ENCODE results near the gene PLXDC2. TPM values are rescaled to one million over a fixed set of nuclear protein-coding genes. Genes with fewer than 3 reads are reported as not detected.
"Not testable (repeated sequence)": the region's sequence is repeated elsewhere in the genome, so short reads cannot be mapped to it uniquely, and the experiment has no call there.

Gene PLXDC2
- total RNA-seq = not detected in 2 replicates

DNA sequence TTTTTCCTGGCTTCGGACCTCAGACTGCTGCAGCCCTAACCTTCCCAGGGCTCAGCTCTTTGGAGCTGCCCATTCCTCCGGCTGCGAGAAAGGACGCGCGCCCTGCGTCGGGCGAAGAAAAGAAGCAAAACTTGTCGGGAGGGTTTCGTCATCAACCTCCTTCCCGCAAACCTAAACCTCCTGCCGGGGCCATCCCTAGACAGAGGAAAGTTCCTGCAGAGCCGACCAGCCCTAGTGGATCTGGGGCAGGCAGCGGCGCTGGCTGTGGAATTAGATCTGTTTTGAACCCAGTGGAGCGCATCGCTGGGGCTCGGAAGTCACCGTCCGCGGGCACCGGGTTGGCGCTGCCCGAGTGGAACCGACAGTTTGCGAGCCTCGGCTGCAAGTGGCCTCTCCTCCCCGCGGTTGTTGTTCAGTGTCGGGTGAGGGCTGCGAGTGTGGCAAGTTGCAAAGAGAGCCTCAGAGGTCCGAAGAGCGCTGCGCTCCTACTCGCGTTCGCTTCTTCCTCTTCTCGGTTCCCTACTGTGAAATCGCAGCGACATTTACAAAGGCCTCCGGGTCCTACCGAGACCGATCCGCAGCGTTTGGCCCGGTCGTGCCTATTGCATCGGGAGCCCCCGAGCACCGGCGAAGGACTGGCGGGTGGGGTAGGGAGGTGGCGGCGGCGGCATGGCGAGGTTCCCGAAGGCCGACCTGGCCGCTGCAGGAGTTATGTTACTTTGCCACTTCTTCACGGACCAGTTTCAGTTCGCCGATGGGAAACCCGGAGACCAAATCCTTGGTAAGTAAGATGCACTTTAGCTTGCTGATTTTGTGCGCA, at the start of gene PLXDC2:
TSS of gene PLXDC2 (plus strand) at position 22 of the 820 bp plus-strand sequence.
- intact Hi-C loops (cut with micrococcal nuclease) = no loop called here
- H3K9me3 Mint-ChIP-seq = no peaks in the 10 kb centered on the region
- no peak within 1 kb of the TSS for H3K27ac Mint-ChIP-seq
- peak within 1 kb of the TSS; percentile 26 for H3K4me3 Mint-ChIP-seq
- no peaks in the 10 kb centered on the region for H3K4me1 Mint-ChIP-seq
- H3K36me3 Mint-ChIP-seq (ENCODE audit: low read depth) = no peaks in the 10 kb centered on the region
- peak; percentile 56 for DNase-seq
- peaks cover 44% of the 10 kb centered on the region for H3K27me3 Mint-ChIP-seq

DNA sequence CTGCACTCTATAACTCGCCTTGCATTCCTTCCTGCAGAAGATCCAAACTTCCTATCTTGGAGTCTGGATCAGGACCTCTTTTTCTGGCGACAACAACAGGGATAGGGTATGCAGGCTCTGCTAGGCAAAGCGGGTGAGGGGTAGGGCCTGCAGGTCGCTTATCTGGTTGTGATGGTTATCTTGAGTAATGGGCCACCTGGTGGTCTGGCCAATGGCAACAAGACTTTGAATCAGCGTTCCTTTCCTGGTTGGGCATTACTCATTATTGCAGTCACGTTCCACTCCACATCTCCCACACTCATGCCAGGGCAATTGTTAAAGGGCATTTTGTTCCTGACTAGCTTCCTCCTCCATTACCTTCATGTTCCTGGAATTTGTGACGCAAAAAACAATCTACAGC, 48.4 kb upstream of the PLXDC2 start:
- intact Hi-C loops (cut with micrococcal nuclease) = no loop called here
- Mint-ChIP-seq H3K9me3 (peaks cover 4% of the 10 kb centered on the region), H3K36me3 (ENCODE audit: low read depth) (no peaks in the 10 kb centered on the region), H3K27ac (no peak overlapping the region), H3K4me1 (no peaks in the 10 kb centered on the region), H3K4me3 (no peak overlapping the region), H3K27me3 (no peaks in the 10 kb centered on the region)
- no peak for DNase-seq

DNA sequence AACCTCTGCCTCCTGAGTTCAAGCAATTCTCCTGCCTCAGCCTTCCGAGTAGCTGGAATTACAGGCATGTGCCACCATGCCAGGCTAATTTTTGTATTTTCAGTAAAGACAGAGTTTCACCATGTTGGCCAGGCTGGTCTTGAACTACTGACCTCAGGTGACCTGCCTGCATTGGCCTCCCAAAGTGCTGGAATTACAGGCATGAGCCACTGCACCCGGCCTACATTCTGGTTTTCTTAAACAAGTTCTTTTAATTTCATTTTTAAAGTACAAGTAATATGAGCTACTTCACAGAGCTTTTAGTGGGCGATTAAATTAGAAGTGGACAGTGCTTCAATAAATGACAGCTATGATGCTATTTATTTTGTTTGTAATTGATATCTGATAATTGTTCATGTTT, 46.4 kb upstream of the PLXDC2 start:
- H3K4me3 Mint-ChIP-seq; H3K27me3 Mint-ChIP-seq; H3K36me3 Mint-ChIP-seq (ENCODE audit: low read depth); H3K9me3 Mint-ChIP-seq; intact Hi-C loops (cut with micrococcal nuclease); H3K4me1 Mint-ChIP-seq; H3K27ac Mint-ChIP-seq; DNase-seq: not testable (repeated sequence)

DNA sequence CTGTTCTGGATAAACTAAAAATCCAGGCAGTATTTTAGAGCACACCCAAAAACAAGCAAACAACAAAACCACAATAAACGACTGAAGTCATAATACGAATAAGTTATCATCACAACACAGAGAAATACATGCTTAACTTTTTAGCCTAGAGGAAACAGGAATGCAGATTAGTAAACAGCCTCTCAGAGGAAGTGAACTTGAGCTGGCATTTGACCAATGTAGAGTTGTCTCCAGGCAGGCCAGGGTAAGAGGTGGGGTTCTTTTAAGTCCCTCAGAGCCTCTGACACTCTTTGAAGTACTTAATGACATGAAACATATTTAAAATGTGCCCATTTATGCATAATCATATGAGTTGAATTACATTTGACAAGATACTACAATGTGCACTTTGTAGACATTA, 43.3 kb upstream of the PLXDC2 start:
- H3K27ac Mint-ChIP-seq = no peak overlapping the region
- no peak for DNase-seq
- H3K9me3 Mint-ChIP-seq = no peaks in the 10 kb centered on the region
- H3K27me3 Mint-ChIP-seq = no peaks in the 10 kb centered on the region
- H3K4me1 Mint-ChIP-seq = no peaks in the 10 kb centered on the region
- H3K36me3 Mint-ChIP-seq (ENCODE audit: low read depth) = no peaks in the 10 kb centered on the region
- no peak overlapping the region for H3K4me3 Mint-ChIP-seq
- intact Hi-C loops (cut with micrococcal nuclease) = no loop called here

DNA sequence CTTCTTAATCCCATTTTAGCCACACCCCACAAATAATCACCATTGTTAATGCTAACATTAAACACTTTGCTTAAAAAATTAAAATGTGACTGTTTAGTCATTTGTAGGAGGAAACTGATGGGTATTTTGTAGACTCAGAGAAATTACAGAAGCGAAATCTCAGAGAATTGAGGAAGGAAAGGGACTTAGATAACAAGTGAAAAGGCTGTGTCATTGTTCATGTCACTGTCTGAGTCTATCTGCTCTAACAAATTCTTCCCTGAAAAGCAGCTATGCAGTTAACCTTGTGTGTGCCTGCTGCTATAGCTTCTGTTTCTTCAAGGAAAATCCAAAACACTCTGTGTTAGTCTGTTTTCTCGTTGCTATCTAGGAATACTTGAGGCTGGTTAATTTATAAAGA, 40.9 kb upstream of the PLXDC2 start:
- DNase-seq = no peak
- Mint-ChIP-seq H3K4me3 (no peak overlapping the region), H3K27ac (no peak overlapping the region), H3K36me3 (ENCODE audit: low read depth) (no peaks in the 10 kb centered on the region), H3K4me1 (no peaks in the 10 kb centered on the region), H3K27me3 (no peaks in the 10 kb centered on the region), H3K9me3 (no peaks in the 10 kb centered on the region)
- intact Hi-C loops (cut with micrococcal nuclease) = no loop called here

DNA sequence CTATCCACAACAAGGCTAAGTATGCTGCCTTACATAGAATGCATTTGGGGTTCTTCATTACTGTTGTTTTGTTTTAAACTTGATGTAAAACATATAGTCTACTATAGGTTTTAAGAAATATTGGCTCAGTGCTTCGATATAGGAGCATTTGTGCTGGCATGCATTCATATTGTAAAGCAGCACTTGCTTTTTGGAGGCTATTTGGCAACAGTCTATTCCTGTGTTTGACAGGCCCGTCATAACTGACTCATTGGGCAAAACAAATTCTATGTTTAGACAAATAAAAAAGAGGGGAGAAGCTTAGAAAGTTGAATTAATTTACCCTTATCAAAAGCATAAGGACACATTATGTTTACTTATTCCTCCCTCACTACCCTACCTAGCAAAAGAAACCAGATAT, 38.4 kb upstream of the PLXDC2 start:
- H3K27me3 Mint-ChIP-seq = no peaks in the 10 kb centered on the region
- no peaks in the 10 kb centered on the region for H3K9me3 Mint-ChIP-seq
- no peak overlapping the region for H3K4me3 Mint-ChIP-seq
- no peak overlapping the region for H3K27ac Mint-ChIP-seq
- no peaks in the 10 kb centered on the region for H3K4me1 Mint-ChIP-seq
- no peaks in the 10 kb centered on the region for H3K36me3 Mint-ChIP-seq (ENCODE audit: low read depth)
- intact Hi-C loops (cut with micrococcal nuclease) = no loop called here
- DNase-seq = no peak

DNA sequence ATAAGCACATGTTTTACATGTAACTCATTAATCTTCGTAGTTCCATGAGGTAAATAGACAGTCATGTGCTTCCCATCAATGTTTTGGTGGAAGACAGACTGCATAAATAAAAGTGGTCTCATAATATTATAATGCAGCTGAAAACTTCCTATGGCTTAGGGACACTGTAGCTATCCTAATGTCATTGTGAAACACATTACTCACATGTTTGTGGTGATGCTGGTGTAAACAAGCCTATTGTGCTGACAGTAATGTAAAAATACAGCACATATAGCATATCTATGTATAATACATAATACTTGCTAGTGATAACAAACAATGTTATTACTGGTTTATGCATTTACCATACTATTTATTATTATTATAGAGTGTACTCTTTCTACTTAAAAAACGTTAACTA, 37.2 kb upstream of the PLXDC2 start:
- Mint-ChIP-seq H3K36me3 (ENCODE audit: low read depth) (no peaks in the 10 kb centered on the region), H3K27ac (no peak overlapping the region), H3K27me3 (no peaks in the 10 kb centered on the region), H3K4me3 (no peak overlapping the region), H3K9me3 (no peaks in the 10 kb centered on the region), H3K4me1 (no peaks in the 10 kb centered on the region)
- intact Hi-C loops (cut with micrococcal nuclease) = no loop called here
- no peak for DNase-seq

DNA sequence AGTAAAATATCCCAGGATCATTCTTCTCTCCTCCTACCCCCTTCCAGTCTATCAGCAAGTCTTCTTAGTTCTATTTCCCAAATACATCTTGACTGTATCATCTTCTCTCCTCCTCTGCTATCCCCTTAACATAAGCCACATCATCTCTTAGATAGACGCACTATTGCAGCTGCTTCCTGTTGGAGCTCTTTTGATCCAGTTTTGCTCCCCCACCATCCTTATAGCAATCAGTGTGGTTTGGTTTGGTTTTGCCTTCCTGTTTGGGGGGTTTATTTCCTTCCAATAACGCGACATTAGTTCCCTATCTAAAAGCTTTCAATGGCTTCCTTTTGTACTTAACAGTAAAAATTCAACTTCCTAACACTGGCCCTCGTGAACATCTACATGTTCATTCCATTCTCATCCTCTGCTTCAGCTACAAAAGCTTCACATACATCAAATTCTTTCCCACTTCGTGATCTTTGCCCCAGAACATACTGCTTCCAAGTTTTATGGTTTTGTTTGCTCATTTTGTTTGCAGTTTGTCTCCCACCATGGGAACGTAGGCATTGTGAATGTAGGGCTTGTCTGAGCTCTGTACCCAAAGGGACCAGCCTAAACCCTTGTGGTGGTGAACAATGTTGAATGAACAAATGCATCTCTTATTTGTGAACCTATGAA, 33.7 kb upstream of the PLXDC2 start:
- no peaks in the 10 kb centered on the region for H3K9me3 Mint-ChIP-seq
- DNase-seq = no peak
- no peak overlapping the region for H3K4me3 Mint-ChIP-seq
- no peak overlapping the region for H3K27ac Mint-ChIP-seq
- no peaks in the 10 kb centered on the region for H3K4me1 Mint-ChIP-seq
- no peaks in the 10 kb centered on the region for H3K27me3 Mint-ChIP-seq
- intact Hi-C loops (cut with micrococcal nuclease) = no loop called here
- no peaks in the 10 kb centered on the region for H3K36me3 Mint-ChIP-seq (ENCODE audit: low read depth)

DNA sequence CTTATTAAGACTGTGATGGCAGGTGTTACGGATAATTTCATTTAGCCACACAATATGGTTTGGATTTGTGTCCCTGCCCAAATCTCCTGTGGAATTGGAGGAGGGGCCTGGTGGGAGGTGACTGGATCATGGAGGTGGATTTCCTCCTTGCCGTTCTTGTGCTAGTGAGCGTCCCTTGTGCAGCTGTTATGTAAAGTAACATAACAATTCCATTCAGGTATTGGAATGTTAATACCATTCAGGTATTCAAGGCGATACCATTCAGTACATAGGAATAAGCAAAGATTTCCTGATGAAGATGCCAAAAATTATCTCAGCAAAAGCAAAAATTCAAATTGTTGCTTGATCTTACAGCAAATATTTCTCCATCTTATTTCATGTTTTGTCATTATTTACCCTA, 32.5 kb upstream of the PLXDC2 start:
- no peaks in the 10 kb centered on the region for H3K9me3 Mint-ChIP-seq
- H3K4me1 Mint-ChIP-seq = no peaks in the 10 kb centered on the region
- no peaks in the 10 kb centered on the region for H3K27me3 Mint-ChIP-seq
- H3K36me3 Mint-ChIP-seq (ENCODE audit: low read depth) = no peaks in the 10 kb centered on the region
- DNase-seq = no peak
- no peak overlapping the region for H3K4me3 Mint-ChIP-seq
- intact Hi-C loops (cut with micrococcal nuclease) = no loop called here
- H3K27ac Mint-ChIP-seq = no peak overlapping the region

DNA sequence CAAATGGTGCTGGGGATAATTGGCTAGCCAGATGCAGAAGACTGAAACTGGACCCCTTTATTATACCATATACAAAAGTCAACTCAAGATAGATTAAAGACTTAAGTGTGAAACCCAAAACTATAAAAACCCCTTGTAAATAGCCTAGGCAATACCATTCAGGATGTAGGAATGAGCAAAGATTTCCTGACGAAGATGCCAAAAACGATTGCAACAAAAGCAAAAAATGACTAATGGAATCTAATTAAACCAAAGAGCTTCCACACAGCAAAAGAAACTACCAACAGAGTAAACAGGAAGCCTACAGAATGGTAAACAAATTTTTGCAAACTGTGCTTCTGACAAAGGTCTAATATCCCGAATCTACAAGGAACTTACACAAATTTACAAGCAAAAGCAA, 30.9 kb upstream of the PLXDC2 start:
- H3K27ac Mint-ChIP-seq = no peak overlapping the region
- no peaks in the 10 kb centered on the region for H3K36me3 Mint-ChIP-seq (ENCODE audit: low read depth)
- H3K4me1 Mint-ChIP-seq = no peaks in the 10 kb centered on the region
- H3K9me3 Mint-ChIP-seq = no peaks in the 10 kb centered on the region
- no peaks in the 10 kb centered on the region for H3K27me3 Mint-ChIP-seq
- DNase-seq = no peak
- H3K4me3 Mint-ChIP-seq = no peak overlapping the region
- intact Hi-C loops (cut with micrococcal nuclease) = no loop called here

DNA sequence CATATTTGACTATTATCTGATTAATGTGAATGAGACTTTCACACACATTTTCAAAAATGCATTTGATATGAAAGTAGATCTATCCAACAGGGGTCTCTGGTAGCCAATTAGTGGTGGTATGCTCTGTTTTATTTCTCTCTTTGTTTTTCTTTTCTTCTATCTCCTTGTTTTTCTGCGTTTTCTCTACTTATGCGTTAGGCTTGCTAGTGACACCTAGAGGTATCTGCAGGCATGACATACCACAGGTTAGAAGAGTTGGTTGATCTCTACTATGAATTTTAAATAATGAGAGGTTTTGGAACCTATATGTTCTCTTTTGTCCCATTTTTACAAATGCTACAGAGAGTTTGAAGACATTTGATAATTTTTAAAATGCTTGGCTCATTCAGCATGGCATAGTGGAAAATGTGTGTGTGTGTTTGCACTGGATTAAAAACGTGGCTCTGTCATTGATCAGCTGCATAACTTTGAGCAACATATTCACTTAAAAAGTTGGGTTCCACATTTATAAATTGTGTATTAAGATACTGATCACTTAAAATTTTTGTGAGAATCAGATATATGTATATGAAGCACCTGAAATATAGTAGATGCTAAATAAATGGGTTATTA, 28.1 kb upstream of the PLXDC2 start:
- intact Hi-C loops (cut with micrococcal nuclease) = no loop called here
- Mint-ChIP-seq H3K27me3 (no peaks in the 10 kb centered on the region), H3K9me3 (no peaks in the 10 kb centered on the region), H3K4me3 (no peak overlapping the region), H3K4me1 (no peaks in the 10 kb centered on the region), H3K36me3 (ENCODE audit: low read depth) (no peaks in the 10 kb centered on the region), H3K27ac (no peak overlapping the region)
- DNase-seq = peak; percentile 59

DNA sequence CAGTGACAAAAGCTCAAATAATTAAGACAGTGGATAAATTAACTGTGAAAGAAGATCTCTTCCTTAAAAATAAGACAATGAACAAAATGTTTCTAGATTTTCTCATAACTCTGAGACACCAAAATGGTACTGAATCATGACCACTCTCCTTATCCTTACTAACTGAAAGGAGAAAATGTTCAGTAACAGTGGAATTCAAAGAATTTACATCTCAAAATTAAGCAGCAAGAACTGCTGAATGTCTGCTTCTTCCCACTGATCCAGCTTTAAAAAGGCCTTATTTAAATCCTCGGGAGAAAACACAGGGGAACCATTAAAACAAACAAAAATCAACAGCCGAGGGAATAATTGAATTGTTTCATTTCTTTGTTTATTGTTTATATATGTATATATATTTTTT, 27.3 kb upstream of the PLXDC2 start:
- H3K36me3 Mint-ChIP-seq (ENCODE audit: low read depth) = no peaks in the 10 kb centered on the region
- H3K4me1 Mint-ChIP-seq = no peaks in the 10 kb centered on the region
- no peak overlapping the region for H3K4me3 Mint-ChIP-seq
- DNase-seq = no peak
- H3K27ac Mint-ChIP-seq = no peak overlapping the region
- intact Hi-C loops (cut with micrococcal nuclease) = no loop called here
- H3K27me3 Mint-ChIP-seq = no peaks in the 10 kb centered on the region
- no peaks in the 10 kb centered on the region for H3K9me3 Mint-ChIP-seq

DNA sequence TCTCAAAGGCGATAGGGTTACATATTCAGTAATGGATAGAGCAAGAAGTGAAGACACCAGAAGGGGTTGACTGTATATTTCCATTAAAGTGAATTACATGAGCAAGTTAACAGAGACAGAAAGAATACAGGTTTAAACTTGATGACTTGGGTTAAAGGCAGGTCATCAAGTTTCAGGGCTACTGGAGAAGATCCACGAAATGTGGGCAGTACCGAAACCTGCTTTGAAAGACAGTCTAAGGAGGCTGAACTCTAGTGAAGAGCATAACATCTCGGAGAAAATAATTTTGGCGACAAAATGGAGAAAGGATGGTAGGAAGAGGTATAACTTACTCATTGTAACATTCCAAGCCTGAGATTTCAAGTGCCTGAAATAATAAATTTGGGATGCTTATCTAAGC, 26.6 kb upstream of the PLXDC2 start:
- no peak for DNase-seq
- H3K9me3 Mint-ChIP-seq = no peaks in the 10 kb centered on the region
- no peak overlapping the region for H3K27ac Mint-ChIP-seq
- H3K4me1 Mint-ChIP-seq = no peaks in the 10 kb centered on the region
- no peak overlapping the region for H3K4me3 Mint-ChIP-seq
- no peaks in the 10 kb centered on the region for H3K27me3 Mint-ChIP-seq
- no peaks in the 10 kb centered on the region for H3K36me3 Mint-ChIP-seq (ENCODE audit: low read depth)
- intact Hi-C loops (cut with micrococcal nuclease) = no loop called here

DNA sequence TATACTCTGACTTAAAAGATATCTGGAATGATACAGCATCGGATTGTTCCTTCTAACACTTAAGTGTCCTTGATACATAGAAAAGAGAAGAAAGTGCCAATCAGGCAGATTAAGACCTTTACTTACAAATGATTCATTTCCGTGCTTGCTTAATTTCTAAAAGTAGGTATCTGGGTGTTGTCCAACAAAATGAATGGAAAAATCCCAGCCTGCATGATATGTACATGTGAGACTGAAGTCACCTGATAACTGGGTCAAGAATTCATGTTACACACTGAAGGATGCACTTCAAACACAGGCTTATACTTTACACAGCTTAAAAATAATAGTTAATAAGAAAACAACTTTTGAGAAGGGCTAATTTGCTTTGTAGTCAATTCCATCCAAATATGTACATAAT, 25.2 kb upstream of the PLXDC2 start:
- Mint-ChIP-seq H3K27ac (no peak overlapping the region), H3K36me3 (ENCODE audit: low read depth) (no peaks in the 10 kb centered on the region), H3K27me3 (no peaks in the 10 kb centered on the region), H3K4me3 (no peak overlapping the region), H3K9me3 (no peaks in the 10 kb centered on the region), H3K4me1 (no peaks in the 10 kb centered on the region)
- DNase-seq = no peak
- intact Hi-C loops (cut with micrococcal nuclease) = no loop called here

All from activated CD4-positive, alpha-beta T cell treated with anti-CD3 and anti-CD28 coated beads, Interleukin-2, amount 10 ng/mL, durations not matched to agents 24 days and 14 days (primary cell).